ENCODE measurements around the gene CCDC196. TPM values are rescaled to one million over a fixed set of nuclear protein-coding genes. Genes with fewer than 3 reads are reported as not detected.
"Not testable (repeated sequence)": the region's sequence is repeated elsewhere in the genome, so short reads cannot be mapped to it uniquely, and the experiment has no call there.

Gene CCDC196
- total and polyA plus RNA-seq, 2 donors: not detected

DNA sequence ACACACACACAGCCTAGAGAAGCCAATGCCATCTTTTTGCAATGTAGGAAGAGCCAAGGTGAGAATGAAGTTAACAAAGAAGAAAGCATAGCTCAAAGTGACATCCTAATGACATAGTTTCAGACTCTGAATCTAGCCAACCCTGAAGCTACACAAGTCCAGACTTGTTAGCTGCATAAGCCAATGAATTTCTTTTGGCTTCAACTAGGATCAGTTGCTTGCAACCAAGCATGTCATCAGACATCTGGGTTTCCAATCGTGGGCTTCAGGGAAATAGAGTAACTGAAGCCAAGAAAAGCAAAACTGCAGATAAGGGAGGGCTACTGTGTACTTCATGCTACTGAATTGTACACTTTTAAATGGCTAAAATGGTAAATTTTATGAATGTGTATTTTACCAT lies 17.4 kb downstream of the CCDC196 start:
- no peak overlapping the region for H3K4me3 ChIP-seq (ENCODE audit: low read depth, low read length)
- no peak for DNase-seq (ENCODE audit: extremely low spot score)
- 64% methylated on average over 1 of the region's 1 CpG for WGBS
- H3K4me1 ChIP-seq (ENCODE audit: insufficient read depth): no peaks in the 10 kb centered on the region
- H3K27ac ChIP-seq (ENCODE audit: low read depth): no peak overlapping the region
- no peaks in the 10 kb centered on the region for H3K36me3 ChIP-seq (ENCODE audit: insufficient read depth)

DNA sequence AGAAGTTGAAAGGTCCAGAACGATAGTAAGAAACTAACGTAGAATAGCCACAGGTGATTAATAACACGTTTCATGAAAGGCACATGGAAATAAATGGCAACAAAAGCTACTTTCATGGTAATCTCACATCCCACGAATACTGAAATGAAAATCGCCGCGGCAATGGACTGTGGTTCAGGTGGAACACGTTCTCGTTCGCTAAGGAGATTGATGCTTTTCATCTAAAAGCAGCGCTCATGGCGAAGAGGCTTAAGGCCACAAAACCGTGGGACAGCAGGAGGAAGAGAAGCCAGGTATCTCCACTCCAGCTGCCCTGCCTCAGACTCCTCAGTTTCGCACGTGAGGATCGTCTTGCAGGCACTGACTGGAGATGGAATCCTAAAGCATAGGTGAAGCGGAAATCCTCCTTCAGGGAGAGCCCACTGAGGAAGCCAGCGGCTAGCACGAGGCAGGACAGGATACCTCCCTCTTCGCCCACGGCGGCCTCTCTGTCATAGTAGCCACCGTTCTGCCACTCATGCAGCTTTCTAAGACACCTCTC lies 21.1 kb downstream of the CCDC196 start:
- peak overlapping the region; percentile 87 for H3K4me3 ChIP-seq (ENCODE audit: low read depth, low read length)
- no peak for DNase-seq (ENCODE audit: extremely low spot score)
- no peaks in the 10 kb centered on the region for H3K4me1 ChIP-seq (ENCODE audit: insufficient read depth)
- WGBS: 2% methylated on average over 23 of the region's 23 CpGs
- H3K36me3 ChIP-seq (ENCODE audit: insufficient read depth): no peaks in the 10 kb centered on the region
- peak overlapping the region; percentile 12 for H3K27ac ChIP-seq (ENCODE audit: low read depth)

- Histone ChIP-seq H3K4me1 (ENCODE audit: insufficient read depth) (no peaks in the 10 kb centered on the region), H3K4me3 (ENCODE audit: low read depth, low read length) (peak within 1 kb of the TSS; percentile 87), H3K36me3 (ENCODE audit: insufficient read depth) (no peaks in the 10 kb centered on the region), H3K27ac (ENCODE audit: low read depth) (peak within 1 kb of the TSS; percentile 85)
- DNase-seq (ENCODE audit: extremely low spot score): peak; percentile 94
- WGBS: under 1% methylated on average over 91 of the region's 91 CpGs
These were observed 21.8 kb downstream of the CCDC196 start, which contains the start of gene GPHN for GRCh38 chr14:66507722-66508546. Gene GPHN (plus strand): TSS chr14:66508147.

DNA sequence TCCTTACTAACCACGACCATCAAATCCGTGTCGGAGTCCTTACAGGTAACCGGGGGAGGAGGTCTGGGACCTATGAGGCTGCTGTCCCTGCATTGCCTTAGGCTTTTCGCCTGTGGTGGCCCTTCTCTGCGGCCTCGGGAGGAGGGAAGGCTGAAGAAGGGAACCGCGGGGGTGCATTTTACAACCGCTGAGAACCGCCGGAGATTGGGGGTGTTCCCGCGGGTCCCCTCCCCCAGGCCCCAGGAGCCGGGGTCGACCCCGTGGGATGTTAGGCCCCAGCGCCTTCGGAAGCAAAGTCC lies 22.3 kb downstream of the CCDC196 start:
- DNase-seq (ENCODE audit: extremely low spot score): no peak
- Histone ChIP-seq H3K36me3 (ENCODE audit: insufficient read depth) (no peaks in the 10 kb centered on the region), H3K4me3 (ENCODE audit: low read depth, low read length) (peak overlapping the region; percentile 87), H3K4me1 (ENCODE audit: insufficient read depth) (no peaks in the 10 kb centered on the region), H3K27ac (ENCODE audit: low read depth) (peak overlapping the region; percentile 85)
- under 1% methylated on average over 19 of the region's 19 CpGs for WGBS

DNA sequence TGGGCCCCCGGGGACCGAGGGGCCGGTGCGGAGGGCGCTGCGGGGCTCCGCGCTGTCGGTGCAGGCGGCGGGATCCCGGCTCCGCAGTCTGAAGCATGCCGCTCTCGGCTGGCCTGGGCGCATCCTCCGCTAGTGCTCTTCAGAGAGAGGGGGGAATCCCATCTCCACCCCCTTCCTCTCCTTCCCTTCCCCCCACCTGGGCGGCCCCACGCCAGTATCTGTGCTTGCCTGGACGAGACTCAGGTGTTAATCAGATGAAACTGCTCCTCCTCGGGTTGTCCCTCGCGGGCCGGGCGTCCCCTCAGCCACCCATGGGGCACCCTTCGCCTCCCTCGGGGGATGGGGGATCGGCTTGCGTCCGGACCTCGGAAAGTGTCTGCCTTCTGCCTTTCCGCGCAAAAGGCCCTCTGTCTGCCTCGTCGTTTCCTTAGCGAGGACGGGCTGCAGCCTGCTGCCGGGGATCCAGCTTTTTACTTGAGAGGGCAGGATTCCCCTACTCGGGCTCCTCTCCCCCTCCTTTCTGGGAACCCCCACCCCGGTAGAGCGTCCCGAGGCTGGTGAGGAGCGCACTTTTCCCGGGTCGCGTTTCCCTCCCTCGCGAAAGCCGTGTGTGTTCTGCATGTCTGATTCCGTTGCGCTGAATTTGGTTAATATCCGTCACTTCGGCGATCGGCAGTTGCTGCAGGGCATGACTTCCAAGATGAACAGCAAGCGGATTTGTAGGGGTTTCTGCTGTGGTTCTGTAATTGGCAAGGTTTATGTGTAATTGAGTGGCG lies 22.9 kb downstream of the CCDC196 start:
- Histone ChIP-seq H3K4me1 (ENCODE audit: insufficient read depth) (no peaks in the 10 kb centered on the region), H3K27ac (ENCODE audit: low read depth) (peak overlapping the region; percentile 85), H3K36me3 (ENCODE audit: insufficient read depth) (no peaks in the 10 kb centered on the region), H3K4me3 (ENCODE audit: low read depth, low read length) (peak overlapping the region; percentile 87)
- DNase-seq (ENCODE audit: extremely low spot score): no peak
- WGBS: under 1% methylated on average over 57 of the region's 57 CpGs

DNA sequence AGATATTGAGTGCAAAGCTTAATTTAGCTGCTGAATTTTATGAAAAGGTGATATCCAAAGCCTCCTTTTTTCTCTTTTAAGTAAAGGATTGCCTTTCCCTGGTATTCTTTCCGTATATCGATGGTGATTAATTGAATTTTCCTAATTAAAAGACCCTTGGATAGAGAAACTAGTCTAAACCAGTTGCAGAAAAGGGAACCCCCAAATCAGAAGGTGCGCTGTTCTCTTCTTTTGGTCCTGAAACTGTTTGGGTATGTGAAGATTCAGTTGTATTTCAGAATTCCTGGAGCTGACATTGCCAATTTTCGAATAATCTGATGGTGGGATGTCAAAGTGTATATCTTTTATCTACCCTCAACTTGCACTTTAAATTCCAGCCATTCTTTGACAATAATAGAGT lies 23.7 kb downstream of the CCDC196 start:
- H3K4me1 ChIP-seq (ENCODE audit: insufficient read depth): no peaks in the 10 kb centered on the region
- no peak for DNase-seq (ENCODE audit: extremely low spot score)
- peak overlapping the region; percentile 87 for H3K4me3 ChIP-seq (ENCODE audit: low read depth, low read length)
- H3K36me3 ChIP-seq (ENCODE audit: insufficient read depth): no peaks in the 10 kb centered on the region
- no peak overlapping the region for H3K27ac ChIP-seq (ENCODE audit: low read depth)
- WGBS: 53% methylated on average over 4 of the region's 4 CpGs

- DNase-seq (ENCODE audit: extremely low spot score): no peak
- H3K4me3 ChIP-seq (ENCODE audit: low read depth, low read length): no peak overlapping the region
- WGBS: 89% methylated on average over 1 of the region's 1 CpG
- H3K27ac ChIP-seq (ENCODE audit: low read depth): no peak overlapping the region
- no peaks in the 10 kb centered on the region for H3K4me1 ChIP-seq (ENCODE audit: insufficient read depth)
- no peaks in the 10 kb centered on the region for H3K36me3 ChIP-seq (ENCODE audit: insufficient read depth)
These were observed 25.7 kb downstream of the CCDC196 start for GRCh38 chr14:66511849-66512248.

GRCh38 chr14:66514213-66514612 lies 28.0 kb downstream of the CCDC196 start:
- H3K4me1 ChIP-seq (ENCODE audit: insufficient read depth): no peaks in the 10 kb centered on the region
- no peak overlapping the region for H3K27ac ChIP-seq (ENCODE audit: low read depth)
- WGBS: 96% methylated on average over 2 of the region's 2 CpGs
- H3K36me3 ChIP-seq (ENCODE audit: insufficient read depth): no peaks in the 10 kb centered on the region
- no peak overlapping the region for H3K4me3 ChIP-seq (ENCODE audit: low read depth, low read length)
- DNase-seq (ENCODE audit: extremely low spot score): no peak

- H3K4me1 ChIP-seq (ENCODE audit: insufficient read depth): no peaks in the 10 kb centered on the region
- 93% methylated on average over 9 of the region's 9 CpGs for WGBS
These were observed 44.4 kb downstream of the CCDC196 start for GRCh38 chr14:66530526-66530925.

GRCh38 chr14:66539034-66539433 lies 52.9 kb downstream of the CCDC196 start:
- H3K4me3 ChIP-seq (ENCODE audit: low read depth, low read length): no peak overlapping the region
- no peak overlapping the region for H3K27ac ChIP-seq (ENCODE audit: low read depth)
- no peaks in the 10 kb centered on the region for H3K36me3 ChIP-seq (ENCODE audit: insufficient read depth)
- 56% methylated on average over 3 of the region's 3 CpGs for WGBS
- no peak for DNase-seq (ENCODE audit: extremely low spot score)
- no peaks in the 10 kb centered on the region for H3K4me1 ChIP-seq (ENCODE audit: insufficient read depth)

More at GRCh38 chr14:66530526-66530925, 44.4 kb downstream of the CCDC196 start:
- Histone ChIP-seq H3K27ac (ENCODE audit: low read depth) (no peak overlapping the region), H3K4me3 (ENCODE audit: low read depth, low read length) (no peak overlapping the region), H3K36me3 (ENCODE audit: insufficient read depth) (no peaks in the 10 kb centered on the region)
- no peak for DNase-seq (ENCODE audit: extremely low spot score)

GRCh38 chr14:66540038-66540437 lies 53.9 kb downstream of the CCDC196 start:
- Histone ChIP-seq H3K4me3 (ENCODE audit: low read depth, low read length) (no peak overlapping the region), H3K4me1 (ENCODE audit: insufficient read depth) (no peaks in the 10 kb centered on the region), H3K27ac (ENCODE audit: low read depth) (no peak overlapping the region), H3K36me3 (ENCODE audit: insufficient read depth) (no peaks in the 10 kb centered on the region)
- 46% methylated on average over 1 of the region's 1 CpG for WGBS
- no peak for DNase-seq (ENCODE audit: extremely low spot score)

DNA sequence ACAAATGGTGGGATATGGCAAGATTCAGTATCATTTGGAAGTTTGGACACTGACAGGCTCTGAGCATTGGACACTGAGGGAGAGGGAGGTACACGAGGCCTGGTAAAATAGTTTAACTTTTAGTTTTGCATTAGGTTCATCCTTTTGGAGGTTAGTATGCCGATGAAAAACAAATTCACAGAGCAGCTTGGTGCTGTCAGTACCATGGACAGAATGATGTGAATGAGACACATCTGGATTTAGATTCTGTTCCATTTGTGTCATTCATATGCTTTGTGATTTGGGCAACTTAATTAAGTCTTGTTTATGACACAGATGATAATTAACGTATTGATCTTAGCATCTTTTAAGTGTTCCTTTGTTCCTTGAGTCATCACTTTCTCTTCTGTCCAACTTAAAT lies 55.5 kb downstream of the CCDC196 start:
- H3K4me3 ChIP-seq (ENCODE audit: low read depth, low read length): no peak overlapping the region
- H3K27ac ChIP-seq (ENCODE audit: low read depth): no peak overlapping the region
- no peaks in the 10 kb centered on the region for H3K36me3 ChIP-seq (ENCODE audit: insufficient read depth)
- WGBS: 83% methylated on average over 3 of the region's 3 CpGs
- H3K4me1 ChIP-seq (ENCODE audit: insufficient read depth): no peaks in the 10 kb centered on the region
- DNase-seq (ENCODE audit: extremely low spot score): no peak

- H3K36me3 ChIP-seq (ENCODE audit: insufficient read depth): no peaks in the 10 kb centered on the region
- H3K27ac ChIP-seq (ENCODE audit: low read depth): no peak overlapping the region
- DNase-seq (ENCODE audit: extremely low spot score): no peak
- no peak overlapping the region for H3K4me3 ChIP-seq (ENCODE audit: low read depth, low read length)
- no peaks in the 10 kb centered on the region for H3K4me1 ChIP-seq (ENCODE audit: insufficient read depth)
- 71% methylated on average over 2 of the region's 2 CpGs for whole genome bisulfite sequencing
These were observed 57.8 kb downstream of the CCDC196 start for GRCh38 chr14:66543996-66544395.

DNA sequence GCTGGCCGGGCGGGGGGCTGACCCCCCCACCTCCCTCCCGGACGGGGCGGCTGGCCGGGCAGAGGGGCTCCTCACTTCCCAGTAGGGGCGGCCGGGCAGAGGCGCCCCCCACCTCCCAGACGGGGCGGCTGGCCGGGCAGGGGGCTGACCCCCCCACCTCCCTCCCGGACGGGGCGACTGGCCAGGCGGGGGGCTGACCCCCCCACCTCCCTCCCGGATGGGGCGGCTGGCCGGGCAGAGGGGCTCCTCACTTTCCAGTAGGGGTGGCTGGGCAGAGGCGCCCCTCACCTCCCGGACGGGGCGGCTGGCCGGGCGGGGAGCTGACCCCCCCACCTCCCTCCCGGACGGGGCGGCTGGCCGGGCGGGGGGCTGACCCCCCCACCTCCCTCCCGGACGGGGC lies 59.0 kb downstream of the CCDC196 start:
- H3K36me3 ChIP-seq (ENCODE audit: insufficient read depth); H3K4me1 ChIP-seq (ENCODE audit: insufficient read depth); H3K27ac ChIP-seq (ENCODE audit: low read depth); H3K4me3 ChIP-seq (ENCODE audit: low read depth, low read length); DNase-seq (ENCODE audit: extremely low spot score): not testable (repeated sequence)
- WGBS: 93% methylated on average over 15 of the region's 32 CpGs

All from urinary bladder (tissue), 4 donors.